SK-N-SH treated with all-trans-retinoic acid at 6 μM for 48 hours (cell line): ENCODE results near the gene PLA2G2A.

Experiments
- BACH2 ChIP-seq: fragments of 250-450 bp; sonication (Bioruptor Pico); IDR thresholded peaks from 2 replicates; pipeline ENCODE4 v1.9.0; 2021; ENCODE audit warnings: mild to moderate bottlenecking, borderline replicate concordance
- CSDC2 ChIP-seq: fragments of 250-450 bp; sonication (Bioruptor Pico); IDR thresholded peaks from 2 replicates; pipeline ENCODE4 v1.5.0; 2020; ENCODE audit warnings: mild to moderate bottlenecking, moderate library complexity
- ESRRG ChIP-seq: fragments of 250-450 bp; sonication (Bioruptor Pico); IDR thresholded peaks from 2 replicates; pipeline ENCODE4 v1.6.1; 2021; ENCODE audit warnings: mild to moderate bottlenecking
- ISL1 ChIP-seq: fragments of 250-450 bp; sonication (Bioruptor Pico); IDR thresholded peaks from 2 replicates; pipeline ENCODE4 v2.1.2; 2022; ENCODE audit warnings: mild to moderate bottlenecking, moderate library complexity
- OSR1 ChIP-seq: fragments of 250-450 bp; sonication (Bioruptor Pico); IDR thresholded peaks from 2 replicates; pipeline ENCODE4 v1.8.0; 2022; ENCODE audit warnings: moderate library complexity, mild to moderate bottlenecking, inconsistent platforms
- RARB ChIP-seq: fragments of 250-450 bp; sonication (Bioruptor Pico); IDR thresholded peaks from 2 replicates; pipeline ENCODE4 v1.8.0; 2021; ENCODE audit warnings: mild to moderate bottlenecking, moderate library complexity
- TOX ChIP-seq: fragments of 250-450 bp; sonication (Bioruptor Pico); IDR thresholded peaks from 2 replicates; pipeline ENCODE4 v1.8.0; 2021; ENCODE audit warnings: mild to moderate bottlenecking, moderate library complexity, borderline replicate concordance
- ZFP30 ChIP-seq: fragments of 450-650 bp; formaldehyde crosslinking; IDR thresholded peaks from 2 replicates; pipeline ENCODE4 v1.5.0; 2022; ENCODE audit warnings: mild to moderate bottlenecking, moderate library complexity
- ZNF565 ChIP-seq: fragments of 450-650 bp; formaldehyde crosslinking; conservative IDR thresholded peaks from 2 replicates; pipeline ENCODE4 v1.5.0; 2020; ENCODE audit warnings: low read depth, mild to moderate bottlenecking, moderate library complexity
- ZNF8 ChIP-seq: fragments of 450-650 bp; formaldehyde crosslinking; IDR thresholded peaks from 2 replicates; pipeline ENCODE4 v1.5.0; 2020; ENCODE audit warnings: mild to moderate bottlenecking, moderate library complexity
- TF ChIP-seq, protein P1 (sequence below): fragments of 250-450 bp; sonication (Bioruptor Pico); IDR thresholded peaks from 2 replicates; pipeline ENCODE4 v1.8.0; 2020; ENCODE audit warnings: mild to moderate bottlenecking, moderate library complexity, borderline replicate concordance

DNA sequence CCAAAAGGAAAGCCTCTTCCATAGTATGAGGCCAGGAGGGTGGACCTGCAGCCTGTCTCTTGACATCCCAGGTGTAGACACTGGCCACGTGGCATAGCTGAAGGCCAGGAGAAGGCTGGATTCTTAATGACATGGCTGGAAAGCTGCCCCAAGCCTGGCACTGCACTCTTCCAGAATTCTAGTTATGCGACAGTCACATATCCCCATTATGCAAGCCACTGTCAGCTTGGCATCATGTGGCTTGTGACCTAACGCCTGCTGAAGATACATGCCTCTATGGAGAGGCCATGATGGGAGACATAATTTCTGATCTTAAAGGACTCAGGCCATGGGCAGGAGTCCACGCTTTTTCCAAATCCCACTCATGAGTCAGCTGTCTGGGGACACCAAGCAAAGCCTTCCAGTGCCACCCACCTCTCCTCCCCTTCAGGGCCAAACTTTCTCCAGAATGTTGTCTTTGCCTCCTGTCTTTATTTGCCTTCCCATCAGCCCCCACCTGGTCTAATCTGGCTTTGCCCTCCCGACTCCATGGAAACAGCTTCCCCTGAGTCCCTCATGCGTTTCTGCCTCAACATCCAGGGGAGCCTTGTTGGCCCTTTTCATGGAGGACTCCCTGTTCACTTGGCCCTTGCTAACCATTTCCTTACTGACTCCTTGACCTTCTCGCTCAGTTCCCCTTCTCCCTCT, 3.0 kb downstream of the PLA2G2A start:
- TF ChIP-seq BACH2 (CRISPR knock-in tag), result no peak
- TF ChIP-seq ISL1 (CRISPR knock-in tag), result no peak
- TF ChIP-seq, protein P1, sequence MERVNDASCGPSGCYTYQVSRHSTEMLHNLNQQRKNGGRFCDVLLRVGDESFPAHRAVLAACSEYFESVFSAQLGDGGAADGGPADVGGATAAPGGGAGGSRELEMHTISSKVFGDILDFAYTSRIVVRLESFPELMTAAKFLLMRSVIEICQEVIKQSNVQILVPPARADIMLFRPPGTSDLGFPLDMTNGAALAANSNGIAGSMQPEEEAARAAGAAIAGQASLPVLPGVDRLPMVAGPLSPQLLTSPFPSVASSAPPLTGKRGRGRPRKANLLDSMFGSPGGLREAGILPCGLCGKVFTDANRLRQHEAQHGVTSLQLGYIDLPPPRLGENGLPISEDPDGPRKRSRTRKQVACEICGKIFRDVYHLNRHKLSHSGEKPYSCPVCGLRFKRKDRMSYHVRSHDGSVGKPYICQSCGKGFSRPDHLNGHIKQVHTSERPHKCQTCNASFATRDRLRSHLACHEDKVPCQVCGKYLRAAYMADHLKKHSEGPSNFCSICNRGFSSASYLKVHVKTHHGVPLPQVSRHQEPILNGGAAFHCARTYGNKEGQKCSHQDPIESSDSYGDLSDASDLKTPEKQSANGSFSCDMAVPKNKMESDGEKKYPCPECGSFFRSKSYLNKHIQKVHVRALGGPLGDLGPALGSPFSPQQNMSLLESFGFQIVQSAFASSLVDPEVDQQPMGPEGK (CRISPR knock-in tag), result no peak
- TF ChIP-seq ZFP30, result no peak
- no peak for TF ChIP-seq ZNF8 (CRISPR knock-in tag)
- no peak for TF ChIP-seq RARB (CRISPR knock-in tag)
- TF ChIP-seq ESRRG (CRISPR knock-in tag), result no peak
- TF ChIP-seq OSR1, result no peak
- no peak for TF ChIP-seq CSDC2
- TF ChIP-seq TOX (CRISPR knock-in tag), result no peak
- no peak for TF ChIP-seq ZNF565
